ENCODE measurements around the gene ASCC1.

Gene ASCC1

GRCh38 chr10:72067463-72068125 is 148.5 kb downstream of the ASCC1 start:
- Histone ChIP-seq H3K27me3 (ENCODE audit: low read depth) (no peaks in the 10 kb centered on the region; the same call in 1 of the 2 replicates), H3K4me3 (no peak overlapping the region), H3K36me3 (replicated peaks) (no peaks in the 10 kb centered on the region), H3K4me1 (no peaks in the 10 kb centered on the region), H3K9me3 (no peaks in the 10 kb centered on the region)
- DNase-seq (ENCODE audit: low spot score in 2 of 2): no peak
- in situ Hi-C loops (cut with MboI; ENCODE audit: low sequenced_read_pairs): no loop called here

- no peaks in the 10 kb centered on the region for H3K36me3 ChIP-seq (replicated peaks)
- no peaks in the 10 kb centered on the region for H3K9me3 ChIP-seq
- H3K4me1 ChIP-seq: no peaks in the 10 kb centered on the region
- no peak overlapping the region for H3K4me3 ChIP-seq
- no peak for DNase-seq (ENCODE audit: low spot score in 2 of 2)
- H3K27me3 ChIP-seq (ENCODE audit: low read depth): no peaks in the 10 kb centered on the region; the same call in 1 of the 2 replicates
- in situ Hi-C loops (cut with MboI; ENCODE audit: low sequenced_read_pairs): no loop called here
Measured at GRCh38 chr10:72066318-72067284, 149.5 kb downstream of the ASCC1 start.

- H3K4me1 ChIP-seq: no peaks in the 10 kb centered on the region
- in situ Hi-C loops (cut with MboI; ENCODE audit: low sequenced_read_pairs): no loop called here
Measured at GRCh38 chr10:72065439-72066025, 150.5 kb downstream of the ASCC1 start.

GRCh38 chr10:72063703-72064391 is 152.2 kb downstream of the ASCC1 start:
- Histone ChIP-seq H3K4me1 (no peaks in the 10 kb centered on the region), H3K36me3 (replicated peaks) (no peaks in the 10 kb centered on the region), H3K27me3 (ENCODE audit: low read depth) (no peaks in the 10 kb centered on the region; the same call in 1 of the 2 replicates), H3K4me3 (no peak overlapping the region), H3K9me3 (no peaks in the 10 kb centered on the region)
- in situ Hi-C loops (cut with MboI; ENCODE audit: low sequenced_read_pairs): no loop called here
- DNase-seq (ENCODE audit: low spot score in 2 of 2): no peak

More at GRCh38 chr10:72065439-72066025, 150.5 kb downstream of the ASCC1 start:
- Histone ChIP-seq H3K4me3 (no peak overlapping the region), H3K9me3 (no peaks in the 10 kb centered on the region), H3K36me3 (replicated peaks) (no peaks in the 10 kb centered on the region), H3K27me3 (ENCODE audit: low read depth) (no peaks in the 10 kb centered on the region; the same call in 1 of the 2 replicates)
- no peak for DNase-seq (ENCODE audit: low spot score in 2 of 2)

- H3K4me3 ChIP-seq: no peak overlapping the region
- H3K9me3 ChIP-seq: no peaks in the 10 kb centered on the region
- in situ Hi-C loops (cut with MboI; ENCODE audit: low sequenced_read_pairs): no loop called here
- H3K4me1 ChIP-seq: no peaks in the 10 kb centered on the region
- no peaks in the 10 kb centered on the region for H3K36me3 ChIP-seq (replicated peaks)
- DNase-seq (ENCODE audit: low spot score in 2 of 2): no peak
- H3K27me3 ChIP-seq (ENCODE audit: low read depth): no peaks in the 10 kb centered on the region; the same call in 1 of the 2 replicates
Measured at GRCh38 chr10:72062832-72063702, 153.0 kb downstream of the ASCC1 start.

- no peak overlapping the region for H3K4me3 ChIP-seq
- no peaks in the 10 kb centered on the region for H3K4me1 ChIP-seq
- in situ Hi-C loops (cut with MboI; ENCODE audit: low sequenced_read_pairs): no loop called here
- H3K36me3 ChIP-seq (replicated peaks): no peaks in the 10 kb centered on the region
- no peaks in the 10 kb centered on the region; the same call in 1 of the 2 replicates for H3K27me3 ChIP-seq (ENCODE audit: low read depth)
- no peak for DNase-seq (ENCODE audit: low spot score in 2 of 2)
- no peaks in the 10 kb centered on the region for H3K9me3 ChIP-seq
Measured at GRCh38 chr10:72062382-72062781, 153.7 kb downstream of the ASCC1 start.

- Histone ChIP-seq H3K4me1 (no peaks in the 10 kb centered on the region), H3K9me3 (no peaks in the 10 kb centered on the region), H3K36me3 (replicated peaks) (no peaks in the 10 kb centered on the region), H3K4me3 (no peak overlapping the region), H3K27me3 (ENCODE audit: low read depth) (no peaks in the 10 kb centered on the region; the same call in 1 of the 2 replicates)
- in situ Hi-C loops (cut with MboI; ENCODE audit: low sequenced_read_pairs): no loop called here
- DNase-seq (ENCODE audit: low spot score in 2 of 2): no peak
Measured at GRCh38 chr10:72061930-72062329, 154.1 kb downstream of the ASCC1 start.

GRCh38 chr10:72061491-72061890 is 154.6 kb downstream of the ASCC1 start:
- in situ Hi-C loops (cut with MboI; ENCODE audit: low sequenced_read_pairs): no loop called here
- DNase-seq (ENCODE audit: low spot score in 2 of 2): no peak
- Histone ChIP-seq H3K27me3 (ENCODE audit: low read depth) (no peaks in the 10 kb centered on the region), H3K36me3 (replicated peaks) (no peaks in the 10 kb centered on the region), H3K9me3 (no peaks in the 10 kb centered on the region), H3K4me1 (no peaks in the 10 kb centered on the region), H3K4me3 (no peak overlapping the region)

- H3K4me3 ChIP-seq: no peak overlapping the region
- no peaks in the 10 kb centered on the region for H3K9me3 ChIP-seq
- no peaks in the 10 kb centered on the region for H3K27me3 ChIP-seq (ENCODE audit: low read depth)
- no peaks in the 10 kb centered on the region for H3K4me1 ChIP-seq
- DNase-seq (ENCODE audit: low spot score in 2 of 2): no peak
- no peaks in the 10 kb centered on the region for H3K36me3 ChIP-seq (replicated peaks)
- in situ Hi-C loops (cut with MboI; ENCODE audit: low sequenced_read_pairs): no loop called here
Measured at GRCh38 chr10:72059843-72060822, 155.9 kb downstream of the ASCC1 start.

- in situ Hi-C loops (cut with MboI; ENCODE audit: low sequenced_read_pairs): no loop called here
- H3K4me1 ChIP-seq: no peaks in the 10 kb centered on the region
- no peak for DNase-seq (ENCODE audit: low spot score in 2 of 2)
- no peaks in the 10 kb centered on the region for H3K36me3 ChIP-seq (replicated peaks)
- H3K4me3 ChIP-seq: no peak overlapping the region
- no peaks in the 10 kb centered on the region for H3K9me3 ChIP-seq
- H3K27me3 ChIP-seq (ENCODE audit: low read depth): no peaks in the 10 kb centered on the region
Measured at GRCh38 chr10:72058989-72059842, 156.9 kb downstream of the ASCC1 start.

GRCh38 chr10:72058347-72058898 is 157.7 kb downstream of the ASCC1 start:
- no peaks in the 10 kb centered on the region for H3K27me3 ChIP-seq (ENCODE audit: low read depth)
- H3K9me3 ChIP-seq: no peaks in the 10 kb centered on the region
- H3K4me3 ChIP-seq: no peak overlapping the region
- in situ Hi-C loops (cut with MboI; ENCODE audit: low sequenced_read_pairs): no loop called here
- no peaks in the 10 kb centered on the region for H3K4me1 ChIP-seq
- H3K36me3 ChIP-seq (replicated peaks): no peaks in the 10 kb centered on the region
- no peak for DNase-seq (ENCODE audit: low spot score in 2 of 2)
